GM13976 (cell line): Measurements from ENCODE around the gene SNCAIP.
"Not testable (repeated sequence)": the region's sequence is repeated elsewhere in the genome, so short reads cannot be mapped to it uniquely, and the experiment has no call there.

Source experiments
- DNase-seq: peaks from one replicate; pipeline ENCODE4 v3.0.0; 2012; ENCODE audit warnings: low spot score
- in situ Hi-C: fragments of 300-500 bp; cut with MboI; formaldehyde crosslinking; loops from one replicate; pipeline ENCODE4 v1.12.0; 2022; ENCODE audit warnings: low sequenced_read_pairs, mixed read lengths, inconsistent platforms; ENCODE audit not compliant: unreplicated experiment
- TF ChIP-seq, protein P1 (sequence below): IDR thresholded peaks from 2 replicates; pipeline ENCODE4 v1.5.1; 2012; ENCODE audit warnings: borderline replicate concordance, mild to moderate bottlenecking; ENCODE audit not compliant: insufficient read depth; ENCODE audit errors: extremely low read depth, missing control alignments, control extremely low read depth

The SNCAIP gene

DNA sequence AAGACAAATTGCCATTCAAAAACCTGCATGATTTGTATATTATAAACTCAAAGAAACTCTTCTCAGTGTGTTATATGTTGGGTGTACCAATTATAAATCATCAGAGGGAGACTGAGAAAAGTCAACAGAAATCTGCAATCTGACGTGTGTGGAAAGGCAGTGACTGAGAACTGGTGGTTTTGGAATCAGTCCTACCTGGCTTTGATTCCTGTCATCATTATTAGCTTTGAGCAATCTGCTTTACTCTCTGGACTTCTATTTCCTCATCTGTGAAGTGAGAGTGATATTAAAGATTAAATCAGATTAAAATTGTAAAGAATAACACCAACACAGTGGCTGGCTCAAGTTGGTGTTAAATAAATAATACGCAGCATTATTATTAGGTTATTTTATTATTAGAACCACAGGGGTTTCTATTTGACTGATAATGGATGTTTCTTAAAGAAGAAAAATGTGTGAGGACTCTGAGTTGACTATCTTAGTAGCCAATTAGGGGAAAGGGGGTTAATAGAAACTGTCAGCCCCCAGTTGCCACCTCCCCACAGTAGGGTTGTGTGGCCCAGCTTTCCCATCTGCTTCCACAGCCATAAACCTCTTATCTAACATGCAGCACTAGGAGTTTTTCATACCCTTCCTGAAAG, 59.6 kb downstream of the SNCAIP start:
- in situ Hi-C loops: no loop called here
- TF ChIP-seq, protein P1, sequence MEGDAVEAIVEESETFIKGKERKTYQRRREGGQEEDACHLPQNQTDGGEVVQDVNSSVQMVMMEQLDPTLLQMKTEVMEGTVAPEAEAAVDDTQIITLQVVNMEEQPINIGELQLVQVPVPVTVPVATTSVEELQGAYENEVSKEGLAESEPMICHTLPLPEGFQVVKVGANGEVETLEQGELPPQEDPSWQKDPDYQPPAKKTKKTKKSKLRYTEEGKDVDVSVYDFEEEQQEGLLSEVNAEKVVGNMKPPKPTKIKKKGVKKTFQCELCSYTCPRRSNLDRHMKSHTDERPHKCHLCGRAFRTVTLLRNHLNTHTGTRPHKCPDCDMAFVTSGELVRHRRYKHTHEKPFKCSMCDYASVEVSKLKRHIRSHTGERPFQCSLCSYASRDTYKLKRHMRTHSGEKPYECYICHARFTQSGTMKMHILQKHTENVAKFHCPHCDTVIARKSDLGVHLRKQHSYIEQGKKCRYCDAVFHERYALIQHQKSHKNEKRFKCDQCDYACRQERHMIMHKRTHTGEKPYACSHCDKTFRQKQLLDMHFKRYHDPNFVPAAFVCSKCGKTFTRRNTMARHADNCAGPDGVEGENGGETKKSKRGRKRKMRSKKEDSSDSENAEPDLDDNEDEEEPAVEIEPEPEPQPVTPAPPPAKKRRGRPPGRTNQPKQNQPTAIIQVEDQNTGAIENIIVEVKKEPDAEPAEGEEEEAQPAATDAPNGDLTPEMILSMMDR: no peak

DNA sequence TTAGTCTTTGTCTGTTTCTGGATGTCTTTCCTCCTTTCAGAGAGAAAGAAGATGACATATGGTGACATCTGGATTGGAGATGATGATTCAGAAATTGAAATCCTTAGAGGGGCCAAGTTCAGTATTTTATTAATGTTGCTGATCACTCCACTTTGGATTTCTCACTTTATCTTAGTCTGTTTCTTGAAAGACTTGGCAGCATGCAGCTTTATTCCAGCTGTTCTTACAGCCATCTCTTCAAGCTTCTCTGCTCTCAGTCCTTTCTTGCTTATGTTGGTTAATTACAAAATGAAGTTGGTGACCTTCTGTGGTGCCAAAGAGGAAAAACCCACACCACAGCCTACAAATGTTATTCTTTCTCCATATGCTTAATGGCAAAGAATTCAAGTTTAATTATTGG, 62.1 kb downstream of the SNCAIP start:
- DNase-seq: no peak
- TF ChIP-seq, protein P1: no peak
- in situ Hi-C loops: no loop called here

More for the DNA sequence above, 59.6 kb downstream of the SNCAIP start:
- DNase-seq: no peak

DNA sequence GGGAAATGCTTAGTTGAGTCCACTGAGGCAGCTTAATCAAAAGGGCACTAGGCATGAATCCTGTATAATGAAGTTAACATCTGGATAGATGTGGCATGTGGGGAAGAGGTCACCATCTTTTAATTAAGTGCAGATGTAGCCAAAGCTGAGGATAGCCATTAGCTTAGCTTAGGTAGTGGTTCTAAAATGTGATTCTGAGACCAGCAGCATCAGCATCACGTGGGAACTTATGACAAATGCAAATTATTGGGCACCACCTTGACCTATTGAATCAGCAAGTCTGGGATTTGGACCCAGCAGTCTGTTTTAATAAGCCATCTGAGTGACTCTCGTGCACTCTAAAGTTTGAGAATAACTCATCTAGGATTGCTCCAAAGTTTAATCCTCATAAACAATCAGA, 63.8 kb downstream of the SNCAIP start:
- in situ Hi-C loops: no loop called here
- DNase-seq: no peak

DNA sequence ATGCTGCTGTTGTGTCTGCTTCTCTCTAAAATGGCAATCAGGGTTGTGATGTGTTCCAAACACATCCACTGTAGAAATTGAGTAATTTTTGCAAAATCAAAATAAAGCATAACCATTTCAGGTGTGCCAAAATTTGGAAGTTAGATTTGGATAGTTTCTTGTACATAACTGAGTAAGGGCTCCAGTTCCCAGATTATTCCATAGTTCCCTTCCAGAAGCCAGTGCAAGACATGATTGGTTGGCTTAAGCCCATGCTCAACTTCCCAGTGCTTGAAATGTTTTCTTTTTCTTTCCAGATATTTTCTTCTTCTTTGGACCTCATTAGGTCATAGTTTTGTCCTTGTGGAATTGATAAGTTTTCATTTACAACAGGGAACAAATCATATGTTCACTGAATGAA, 64.2 kb downstream of the SNCAIP start:
- in situ Hi-C loops: no loop called here
- TF ChIP-seq, protein P1: no peak
- no peak for DNase-seq

More for the DNA sequence above, 63.8 kb downstream of the SNCAIP start:
- TF ChIP-seq, protein P1: no peak

DNA sequence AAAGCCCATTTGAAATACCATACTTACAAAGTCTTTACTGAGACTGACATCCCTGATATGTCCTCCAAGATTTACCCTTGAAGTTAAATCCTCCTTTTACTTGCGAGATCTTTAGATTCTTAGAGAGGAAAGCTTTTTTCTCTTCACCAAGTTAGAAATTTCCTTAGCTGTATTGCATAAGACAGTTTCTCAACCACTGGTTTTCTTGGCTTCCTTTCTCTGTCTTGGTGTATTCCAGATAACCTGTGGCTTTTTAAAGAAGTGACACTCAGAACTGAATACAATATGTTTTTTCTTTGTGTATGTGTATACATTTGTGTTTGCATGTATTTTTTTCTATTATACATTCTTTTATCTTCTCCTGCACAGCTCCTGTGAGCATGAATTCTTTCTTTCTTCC, 65.0 kb downstream of the SNCAIP start:
- no peak for DNase-seq
- TF ChIP-seq, protein P1: no peak
- in situ Hi-C loops: no loop called here

DNA sequence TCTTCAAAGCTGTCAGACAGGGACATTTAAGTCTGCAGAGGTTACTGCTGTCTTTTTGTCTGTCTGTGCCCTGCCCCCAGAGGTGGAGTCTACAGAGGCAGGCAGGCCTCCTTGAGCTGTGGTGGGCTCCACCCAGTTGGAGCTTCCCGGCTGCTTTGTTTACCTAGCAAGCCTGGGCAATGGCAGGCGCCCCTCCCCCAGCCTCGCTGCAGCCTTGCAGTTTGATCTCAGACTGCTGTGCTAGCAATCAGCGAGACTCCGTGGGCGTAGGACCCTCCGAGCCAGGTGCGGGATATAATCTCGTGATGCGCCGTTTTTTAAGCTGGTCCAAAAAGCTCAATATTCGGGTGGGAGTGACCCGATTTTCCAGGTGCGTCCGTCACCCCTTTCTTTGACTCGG, 70.9 kb downstream of the SNCAIP start:
- DNase-seq: not testable (repeated sequence)

DNA sequence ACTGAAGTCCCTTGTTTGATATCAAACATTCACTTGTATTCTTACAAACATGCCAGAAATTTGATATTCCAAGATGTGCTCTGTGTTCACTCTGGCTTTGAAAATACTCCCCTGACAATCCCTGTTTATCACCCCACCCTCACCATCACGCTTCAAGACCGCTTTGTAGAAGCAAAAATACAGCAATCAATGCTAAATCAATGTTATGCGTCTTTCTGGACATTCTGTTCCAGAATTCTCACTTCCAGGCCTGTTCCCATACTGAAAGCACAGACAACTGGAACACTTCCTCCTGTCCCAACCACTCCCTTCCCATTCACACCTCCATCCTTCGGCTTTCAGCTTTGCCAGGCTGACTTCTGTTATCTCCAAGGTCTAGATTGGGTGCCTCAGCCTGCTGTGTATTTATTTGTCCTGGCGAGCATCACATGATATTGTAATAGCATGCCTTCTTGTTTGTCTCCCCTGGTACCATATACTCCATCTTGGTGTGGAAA, 72.8 kb downstream of the SNCAIP start:
- TF ChIP-seq, protein P1: no peak
- in situ Hi-C loops: no loop called here
- no peak for DNase-seq

More for the DNA sequence above, 70.9 kb downstream of the SNCAIP start:
- in situ Hi-C loops: not testable (repeated sequence)
